Stimulated activated naive CD8-positive, alpha-beta T cell treated with anti-CD3 and anti-CD28 coated beads, Interleukin-15, Interleukin-2, amounts not matched to agents 100 ng/mL and 50 ng/mL, for 24 hours (primary cell): ENCODE data around the gene MAPK12.

ENCODE experiments used
- H3K27ac Mint-ChIP-seq: one replicate; pipeline ENCODE4 v1.8.0; 2021; ENCODE audit warnings: mild to moderate bottlenecking, mixed read lengths
- H3K27me3 Mint-ChIP-seq: one replicate; pipeline ENCODE4 v1.8.0; 2021; ENCODE audit warnings: mixed read lengths
- H3K36me3 Mint-ChIP-seq: one replicate; pipeline ENCODE4 v1.8.0; 2021; ENCODE audit warnings: low read depth, mixed read lengths
- H3K4me1 Mint-ChIP-seq: one replicate; pipeline ENCODE4 v1.8.0; 2021; ENCODE audit warnings: low read depth, mixed read lengths
- H3K4me3 Mint-ChIP-seq: one replicate; pipeline ENCODE4 v1.8.0; 2021; ENCODE audit warnings: mild to moderate bottlenecking, mixed read lengths
- H3K9me3 Mint-ChIP-seq: one replicate; pipeline ENCODE4 v1.8.0; 2021; ENCODE audit warnings: mixed read lengths

MAPK12 gene

DNA sequence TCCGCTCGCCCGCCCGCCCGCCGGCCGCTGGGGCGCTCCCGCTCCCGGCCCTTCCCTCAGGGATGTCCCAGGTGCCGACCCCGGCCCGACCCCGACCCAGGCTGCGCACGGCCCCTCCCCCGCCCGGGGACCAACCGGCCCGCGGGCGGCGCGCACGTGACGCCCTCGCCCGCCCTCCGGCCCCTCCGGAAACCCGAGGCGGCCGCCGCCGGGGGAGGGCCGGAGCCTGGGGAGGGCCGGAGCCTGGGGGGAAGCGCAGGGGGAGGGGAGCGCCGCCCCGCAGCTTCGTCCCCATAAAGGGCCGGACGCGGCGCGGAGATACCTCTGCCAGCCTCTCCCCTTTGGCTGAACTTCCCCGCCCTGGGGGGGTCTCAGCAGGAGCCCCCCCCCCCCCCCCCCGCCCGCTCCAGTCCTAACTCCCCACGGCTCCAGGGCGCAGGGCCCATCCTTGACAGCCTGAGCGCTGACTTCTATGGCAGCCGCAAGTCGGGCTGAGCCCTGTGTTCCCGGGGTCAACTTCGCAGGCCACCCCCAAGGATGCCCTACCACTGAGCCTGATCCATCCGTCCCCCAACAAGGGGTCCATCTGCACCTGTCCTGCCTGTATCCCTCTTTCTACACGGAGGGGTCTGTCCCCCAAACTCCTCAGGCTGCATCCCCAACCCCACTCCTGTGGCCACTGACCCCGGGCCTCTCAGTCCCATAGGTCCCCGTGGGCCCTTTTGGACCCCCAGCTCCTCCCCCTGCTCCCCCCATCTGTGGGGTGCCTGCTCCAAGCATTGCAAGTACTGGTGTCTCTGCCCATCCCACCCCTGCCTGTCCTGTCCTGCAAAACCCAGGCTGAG is at the start of gene MAPK12:
Gene MAPK12 (minus strand): TSS at position 69 of the 845 bp plus-strand sequence. CDS start 174 bp downstream, outside the sequence.
- Mint-ChIP-seq H3K4me1 (peaks cover 7% of the 10 kb centered on the region), H3K27ac (no peak within 1 kb of the TSS), H3K4me3 (peak within 1 kb of the TSS; percentile 63), H3K27me3 (peaks cover 10% of the 10 kb centered on the region), H3K9me3 (no peaks in the 10 kb centered on the region), H3K36me3 (no peaks in the 10 kb centered on the region)

- peaks cover 27% of the 10 kb centered on the region for H3K4me1 Mint-ChIP-seq
- H3K4me3 Mint-ChIP-seq, result no peak overlapping the region
Observed at GRCh38 chr22:50310949-50311444, 49.5 kb upstream of the MAPK12 start.

DNA sequence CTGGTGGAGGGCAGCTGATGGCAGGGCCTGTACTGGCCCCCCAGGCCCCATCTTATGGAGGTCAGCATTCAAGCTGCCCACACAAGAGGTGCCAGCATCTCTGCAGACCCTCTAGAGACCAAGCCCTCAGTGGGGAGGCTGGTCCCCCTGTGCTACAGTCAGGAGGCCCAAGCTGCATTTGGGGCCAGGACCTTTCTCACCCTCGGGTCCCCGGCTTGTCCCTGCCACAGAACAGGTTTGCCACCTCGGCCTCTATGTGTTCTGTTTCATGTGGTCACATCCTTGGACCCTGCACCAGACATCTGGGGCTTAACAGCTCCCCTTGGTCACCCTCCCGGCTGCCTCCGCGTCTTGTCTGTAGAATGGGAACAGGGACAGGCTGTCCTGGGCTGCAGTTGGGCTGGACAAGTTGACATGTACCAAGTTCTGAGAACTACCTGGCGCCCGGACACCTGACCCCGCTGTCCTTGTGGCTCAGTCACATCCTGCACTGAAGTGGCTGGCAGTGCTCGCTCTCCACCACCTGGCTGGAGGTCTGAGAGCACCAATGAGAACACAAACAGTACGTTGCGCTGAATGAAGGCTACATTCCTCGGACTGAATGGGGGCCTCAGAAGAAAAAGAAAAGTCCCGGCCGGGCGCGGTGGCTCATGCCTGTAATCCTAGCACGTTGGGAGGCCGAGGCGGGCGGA is 48.7 kb upstream of the MAPK12 start:
- Mint-ChIP-seq H3K27me3 (peaks cover 7% of the 10 kb centered on the region), H3K36me3 (no peaks in the 10 kb centered on the region), H3K4me1 (peaks cover 25% of the 10 kb centered on the region), H3K4me3 (no peak overlapping the region), H3K9me3 (no peaks in the 10 kb centered on the region), H3K27ac (no peak overlapping the region)

More at GRCh38 chr22:50310949-50311444, 49.5 kb upstream of the MAPK12 start:
- H3K9me3 Mint-ChIP-seq, result no peaks in the 10 kb centered on the region
- H3K36me3 Mint-ChIP-seq, result no peaks in the 10 kb centered on the region
- H3K27ac Mint-ChIP-seq, result no peak overlapping the region
- H3K27me3 Mint-ChIP-seq, result peaks cover 4% of the 10 kb centered on the region

GRCh38 chr22:50309601-50309991 is 48.1 kb upstream of the MAPK12 start:
- Mint-ChIP-seq H3K9me3 (no peaks in the 10 kb centered on the region), H3K27me3 (peaks cover 7% of the 10 kb centered on the region), H3K27ac (no peak overlapping the region), H3K4me1 (peaks cover 21% of the 10 kb centered on the region), H3K36me3 (no peaks in the 10 kb centered on the region), H3K4me3 (no peak overlapping the region)

GRCh38 chr22:50308986-50309600 is 47.6 kb upstream of the MAPK12 start:
- no peaks in the 10 kb centered on the region for H3K36me3 Mint-ChIP-seq
- H3K27me3 Mint-ChIP-seq, result peaks cover 7% of the 10 kb centered on the region
- H3K27ac Mint-ChIP-seq, result no peak overlapping the region
- no peaks in the 10 kb centered on the region for H3K9me3 Mint-ChIP-seq
- peaks cover 20% of the 10 kb centered on the region for H3K4me1 Mint-ChIP-seq
- no peak overlapping the region for H3K4me3 Mint-ChIP-seq

GRCh38 chr22:50308597-50308935 is 47.1 kb upstream of the MAPK12 start:
- H3K27ac Mint-ChIP-seq, result no peak overlapping the region

DNA sequence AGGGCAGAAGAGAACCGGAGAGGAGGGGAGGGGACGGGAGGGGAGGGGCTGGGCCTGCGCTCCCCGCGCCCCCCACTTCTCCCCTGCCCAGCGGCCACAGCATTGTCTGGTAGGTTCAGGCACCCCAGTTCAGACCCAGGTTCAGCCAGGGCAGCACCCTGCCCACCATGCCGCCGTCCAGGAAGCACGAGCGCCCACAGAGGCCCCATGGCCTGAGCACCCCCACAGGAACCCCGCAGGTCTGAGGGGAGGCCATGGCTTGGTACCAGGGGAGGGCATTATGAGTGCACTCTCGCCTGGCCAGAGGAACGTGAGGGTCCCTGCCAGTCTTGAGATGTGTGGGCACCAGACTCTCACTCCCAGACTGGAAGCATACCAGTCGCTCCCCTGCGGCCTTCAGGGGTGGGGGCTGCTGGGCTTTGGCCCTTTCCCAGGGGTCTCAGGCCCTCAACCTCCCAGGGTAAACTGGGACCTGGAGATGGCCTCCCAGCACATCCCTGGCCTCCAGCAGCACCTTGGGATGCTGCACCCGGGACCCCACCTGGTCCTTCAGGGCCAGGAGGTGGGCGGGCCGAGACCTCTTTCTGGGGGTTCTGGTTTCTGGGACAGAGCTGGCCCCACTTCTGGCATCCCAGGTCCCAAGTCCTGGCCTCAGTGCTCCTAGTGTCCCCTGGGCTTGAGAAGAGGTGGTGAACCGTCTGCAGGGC is 46.6 kb upstream of the MAPK12 start:
- Mint-ChIP-seq H3K27ac (no peak overlapping the region), H3K9me3 (no peaks in the 10 kb centered on the region), H3K27me3 (peaks cover 7% of the 10 kb centered on the region), H3K4me3 (no peak overlapping the region), H3K4me1 (peaks cover 16% of the 10 kb centered on the region), H3K36me3 (no peaks in the 10 kb centered on the region)

More at GRCh38 chr22:50308597-50308935, 47.1 kb upstream of the MAPK12 start:
- no peaks in the 10 kb centered on the region for H3K36me3 Mint-ChIP-seq
- H3K4me3 Mint-ChIP-seq, result no peak overlapping the region
- H3K27me3 Mint-ChIP-seq, result peaks cover 7% of the 10 kb centered on the region
- no peaks in the 10 kb centered on the region for H3K9me3 Mint-ChIP-seq
- peaks cover 16% of the 10 kb centered on the region for H3K4me1 Mint-ChIP-seq

DNA sequence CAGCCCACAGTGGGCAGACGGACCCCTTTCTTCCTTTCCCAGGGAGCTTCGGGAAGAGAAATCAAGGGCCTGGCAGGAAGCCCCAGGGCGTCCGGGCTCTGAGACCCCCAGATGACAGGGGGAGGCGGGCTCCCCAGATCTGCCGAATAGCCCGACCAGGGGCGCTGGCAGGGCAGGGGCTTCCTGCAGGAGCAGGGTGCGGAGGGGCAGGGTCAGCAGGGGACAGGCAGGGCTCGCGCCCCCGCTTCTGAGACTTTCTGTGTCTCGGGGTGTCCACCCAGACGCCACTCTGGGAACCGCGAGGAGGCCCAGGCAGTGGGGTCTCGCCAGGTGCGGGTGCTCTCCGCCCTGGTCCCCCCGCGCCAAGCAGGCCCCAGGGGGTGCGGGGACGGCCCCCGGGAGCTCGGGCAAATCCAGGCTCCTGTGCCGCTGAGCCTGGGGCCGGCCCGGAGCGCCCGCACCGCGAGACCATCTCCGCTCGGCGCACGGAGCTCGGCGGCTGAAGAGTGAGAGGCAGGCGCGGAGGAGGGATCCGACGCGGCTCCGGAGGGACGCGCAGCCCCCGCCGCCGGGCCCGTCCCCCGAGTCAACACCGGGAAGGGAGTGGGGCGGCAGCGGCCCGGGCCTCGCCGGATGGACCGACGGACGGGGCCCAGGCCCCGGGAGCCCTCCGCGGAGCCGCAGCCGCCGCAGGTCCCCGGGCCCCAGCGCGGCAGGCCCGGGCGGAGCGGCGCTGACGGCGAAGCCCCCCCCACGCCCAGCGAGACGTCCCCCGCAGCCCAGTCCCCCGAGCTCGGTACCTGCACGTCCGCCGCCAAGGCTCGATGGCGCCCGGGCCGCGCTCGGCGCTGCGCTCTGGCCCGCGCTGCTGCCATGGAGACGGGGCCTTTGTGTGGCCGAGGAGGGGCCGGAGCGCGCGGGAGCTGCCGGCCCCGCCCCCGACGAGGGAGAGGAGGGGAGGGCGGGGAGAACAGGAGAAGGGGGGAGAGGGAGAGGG is 45.6 kb upstream of the MAPK12 start, which contains the start of gene PLXNB2:
Gene PLXNB2 (minus strand): TSS at position 894 of the 997 bp plus-strand sequence. CDS start 17,062 bp downstream, outside the sequence.
- no peak within 1 kb of the TSS for H3K27ac Mint-ChIP-seq
- H3K27me3 Mint-ChIP-seq, result peaks cover 7% of the 10 kb centered on the region
- H3K4me3 Mint-ChIP-seq, result no peak within 1 kb of the TSS
- H3K9me3 Mint-ChIP-seq, result no peaks in the 10 kb centered on the region
- no peaks in the 10 kb centered on the region for H3K36me3 Mint-ChIP-seq
- peaks cover 16% of the 10 kb centered on the region for H3K4me1 Mint-ChIP-seq

GRCh38 chr22:50305923-50306566 is 44.6 kb upstream of the MAPK12 start:
- Mint-ChIP-seq H3K4me3 (peak overlapping the region; percentile 68), H3K27me3 (peaks cover 7% of the 10 kb centered on the region), H3K27ac (no peak overlapping the region), H3K36me3 (no peaks in the 10 kb centered on the region), H3K4me1 (peaks cover 16% of the 10 kb centered on the region), H3K9me3 (no peaks in the 10 kb centered on the region)

- no peaks in the 10 kb centered on the region for H3K36me3 Mint-ChIP-seq
- H3K27me3 Mint-ChIP-seq, result peaks cover 7% of the 10 kb centered on the region
Observed at GRCh38 chr22:50305393-50305922, 44.0 kb upstream of the MAPK12 start.

DNA sequence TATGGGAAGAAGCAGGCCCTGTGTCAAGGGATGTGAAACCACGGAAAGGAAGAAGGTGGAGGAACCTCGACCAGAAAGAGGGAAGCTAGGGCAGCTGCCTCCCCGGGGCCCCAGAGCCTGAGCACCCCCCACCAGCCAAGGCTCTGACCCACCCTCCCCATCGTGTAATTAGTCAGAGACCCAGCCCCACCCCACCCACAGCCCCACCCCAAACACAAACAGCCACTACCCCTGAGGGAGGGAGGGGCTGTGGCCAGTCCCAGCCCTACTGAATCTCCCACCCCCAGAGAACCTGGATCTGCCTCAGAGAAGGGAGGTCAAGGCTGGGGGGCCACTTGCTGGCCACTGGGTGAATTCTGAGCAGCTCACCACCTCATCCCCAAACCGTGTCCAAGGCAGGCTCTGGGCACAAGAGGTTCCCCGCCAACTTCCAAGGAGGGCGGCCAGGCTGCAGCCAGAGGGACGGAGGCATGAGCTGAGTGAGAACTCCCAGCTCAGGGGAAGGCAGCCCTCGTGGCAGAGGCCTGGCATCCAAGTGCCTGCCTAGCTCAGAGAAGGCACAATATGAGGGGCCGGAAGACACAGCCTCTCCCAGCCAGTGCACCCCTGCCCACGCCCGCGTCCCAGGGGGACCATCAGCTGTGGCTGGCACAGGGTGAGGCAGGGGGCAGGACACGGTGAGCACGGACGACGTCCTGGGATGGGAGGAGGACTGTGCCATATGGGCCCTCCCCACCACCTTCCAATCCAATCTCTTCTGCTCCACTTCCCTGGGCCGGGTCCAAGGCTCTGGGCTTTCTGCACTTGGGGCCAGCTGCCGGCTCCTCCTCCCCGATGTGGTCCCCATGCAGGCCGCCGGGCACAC is 43.3 kb upstream of the MAPK12 start:
- no peaks in the 10 kb centered on the region for H3K9me3 Mint-ChIP-seq
- no peak overlapping the region for H3K4me3 Mint-ChIP-seq
- H3K4me1 Mint-ChIP-seq, result peaks cover 16% of the 10 kb centered on the region
- no peak overlapping the region for H3K27ac Mint-ChIP-seq
- H3K27me3 Mint-ChIP-seq, result peaks cover 7% of the 10 kb centered on the region
- H3K36me3 Mint-ChIP-seq, result no peaks in the 10 kb centered on the region

More at GRCh38 chr22:50305393-50305922, 44.0 kb upstream of the MAPK12 start:
- no peak overlapping the region for H3K4me3 Mint-ChIP-seq
- no peak overlapping the region for H3K27ac Mint-ChIP-seq
- H3K4me1 Mint-ChIP-seq, result peaks cover 16% of the 10 kb centered on the region
- no peaks in the 10 kb centered on the region for H3K9me3 Mint-ChIP-seq

GRCh38 chr22:50303848-50304527 is 42.5 kb upstream of the MAPK12 start:
- H3K27me3 Mint-ChIP-seq, result peaks cover 7% of the 10 kb centered on the region
- H3K36me3 Mint-ChIP-seq, result no peaks in the 10 kb centered on the region
- peaks cover 16% of the 10 kb centered on the region for H3K4me1 Mint-ChIP-seq
- H3K4me3 Mint-ChIP-seq, result no peak overlapping the region
- H3K27ac Mint-ChIP-seq, result no peak overlapping the region
- H3K9me3 Mint-ChIP-seq, result no peaks in the 10 kb centered on the region
